ENCODE data around the gene BAIAP2L2. TPM values are rescaled to one million over a fixed set of nuclear protein-coding genes. Genes with fewer than 3 reads are reported as not detected.

BAIAP2L2 gene
- total RNA-seq, 1 donor from 2014 or later: 0.86 TPM

- DNase-seq (ENCODE audit: low spot score): no peak
- no peak overlapping the region for H2AFZ ChIP-seq (replicated peaks)
- Mint-ChIP-seq H3K27ac (no peak overlapping the region), H3K9me3 (no peaks in the 10 kb centered on the region), H3K4me3 (no peak overlapping the region), H3K27me3 (ENCODE audit: insufficient read depth, low read depth) (no peaks in the 10 kb centered on the region), H3K36me3 (peaks cover 4% of the 10 kb centered on the region), H3K4me1 (peaks cover 11% of the 10 kb centered on the region)
- H3K79me2 ChIP-seq (ENCODE audit: low read depth): no peaks in the 10 kb centered on the region
- no peak overlapping the region for H3K27ac ChIP-seq
- no peak overlapping the region for H3K4me2 ChIP-seq
- H3K9ac ChIP-seq: no peak overlapping the region
- H3K36me3 ChIP-seq: no peaks in the 10 kb centered on the region
- no peak for TF ChIP-seq EZH2 (IDR thresholded peaks at IDR 0.05)
- no peak for TF ChIP-seq CTCF (IDR thresholded peaks at IDR 0.05)
- no peak for TF ChIP-seq EZH2phosphoT487 (IDR thresholded peaks at IDR 0.05)
- no peaks in the 10 kb centered on the region for H3K27me3 ChIP-seq
- H3K4me3 ChIP-seq: no peak overlapping the region
- no peaks in the 10 kb centered on the region for H4K20me1 ChIP-seq (ENCODE audit: low read depth)
- H3K9me3 ChIP-seq (ENCODE audit: low read depth): no peaks in the 10 kb centered on the region
- H3F3A ChIP-seq (ENCODE audit: low read depth): peaks cover 3% of the 10 kb centered on the region
- no peaks in the 10 kb centered on the region for H3K4me1 ChIP-seq
Measured at GRCh38 chr22:38144025-38144405, 33.5 kb upstream of the BAIAP2L2 start.

DNA sequence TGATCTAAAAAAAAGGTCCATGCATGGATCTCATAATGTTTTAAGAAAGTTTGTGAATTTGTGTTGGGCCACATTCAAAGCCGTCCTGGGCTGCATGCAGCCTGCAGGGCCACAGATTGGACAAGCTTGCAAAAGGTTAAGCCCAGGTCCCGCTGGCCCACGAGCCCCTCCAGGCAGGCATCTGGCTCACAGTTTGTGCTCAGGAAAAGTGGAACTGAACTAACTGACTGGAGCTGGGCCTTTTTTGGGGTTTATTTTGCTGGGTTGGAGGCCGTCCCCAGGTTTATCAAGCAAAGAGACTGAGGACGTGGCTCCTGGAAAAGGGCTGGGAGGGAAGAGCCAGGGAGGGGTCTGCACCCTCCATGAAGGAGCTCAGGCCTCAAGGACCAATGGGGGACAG is 32.1 kb upstream of the BAIAP2L2 start:
- H3K27ac ChIP-seq: no peak overlapping the region
- TF ChIP-seq EZH2phosphoT487 (IDR thresholded peaks at IDR 0.05) (no peak), EZH2 (IDR thresholded peaks at IDR 0.05) (no peak), CTCF (IDR thresholded peaks at IDR 0.05) (no peak)
- Mint-ChIP-seq H3K27me3 (ENCODE audit: insufficient read depth, low read depth) (no peaks in the 10 kb centered on the region), H3K4me3 (no peak overlapping the region), H3K9me3 (no peaks in the 10 kb centered on the region), H3K27ac (no peak overlapping the region), H3K36me3 (peaks cover 8% of the 10 kb centered on the region), H3K4me1 (peaks cover 4% of the 10 kb centered on the region)
- no peaks in the 10 kb centered on the region for H3K4me1 ChIP-seq
- H3K9ac ChIP-seq: no peak overlapping the region
- H3K4me3 ChIP-seq: no peak overlapping the region
- no peak overlapping the region for H3K4me2 ChIP-seq
- no peaks in the 10 kb centered on the region for H3K36me3 ChIP-seq
- H2AFZ ChIP-seq (replicated peaks): no peak overlapping the region
- H3K9me3 ChIP-seq (ENCODE audit: low read depth): no peaks in the 10 kb centered on the region
- H3K27me3 ChIP-seq: no peaks in the 10 kb centered on the region
- H3K79me2 ChIP-seq (ENCODE audit: low read depth): no peaks in the 10 kb centered on the region
- no peak for DNase-seq (ENCODE audit: low spot score)
- H3F3A ChIP-seq (ENCODE audit: low read depth): no peaks in the 10 kb centered on the region
- no peaks in the 10 kb centered on the region for H4K20me1 ChIP-seq (ENCODE audit: low read depth)

DNA sequence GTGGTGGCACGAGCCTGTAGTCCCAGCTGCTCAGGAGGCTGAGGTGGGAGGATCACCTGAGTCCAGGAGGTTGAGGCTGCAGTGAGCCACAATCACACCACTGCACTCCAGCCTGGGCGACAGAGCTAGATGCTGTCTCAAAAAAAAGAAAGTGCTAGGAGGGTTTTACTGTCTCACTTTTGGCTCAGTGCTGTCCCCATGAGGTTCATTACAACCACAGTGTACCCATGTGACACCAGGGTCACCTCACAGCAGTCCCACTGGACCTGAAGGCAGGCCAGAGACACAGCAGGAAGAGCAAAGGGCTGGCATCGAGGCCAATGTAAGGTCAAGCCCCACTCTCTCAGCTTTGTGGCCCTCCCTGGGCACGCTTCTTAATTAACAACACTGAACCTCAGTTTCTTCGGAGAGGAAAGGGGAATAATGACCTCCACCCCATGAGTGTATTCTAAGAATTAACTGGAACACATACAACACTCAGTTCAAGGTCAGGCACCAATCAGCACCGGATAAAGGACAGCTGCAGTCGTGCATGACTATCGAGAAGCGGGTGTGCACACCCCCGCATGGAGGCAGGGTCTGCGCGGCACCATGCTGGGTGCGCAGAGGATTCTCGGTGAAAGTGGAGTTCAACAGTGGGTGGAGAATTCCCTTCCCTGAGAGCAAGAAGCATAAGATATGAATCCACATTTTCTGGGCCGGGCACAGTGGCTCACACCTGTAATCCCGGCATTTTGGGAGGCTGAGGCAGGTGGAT is 30.9 kb upstream of the BAIAP2L2 start:
- Histone ChIP-seq H3K79me2 (ENCODE audit: low read depth) (no peaks in the 10 kb centered on the region), H3F3A (ENCODE audit: low read depth) (no peaks in the 10 kb centered on the region), H3K9me3 (ENCODE audit: low read depth) (no peaks in the 10 kb centered on the region), H2AFZ (replicated peaks) (no peak overlapping the region), H3K4me2 (no peak overlapping the region), H3K9ac (no peak overlapping the region), H3K27ac (no peak overlapping the region), H3K4me3 (no peak overlapping the region), H3K36me3 (no peaks in the 10 kb centered on the region), H3K27me3 (no peaks in the 10 kb centered on the region), H4K20me1 (ENCODE audit: low read depth) (no peaks in the 10 kb centered on the region), H3K4me1 (no peaks in the 10 kb centered on the region)
- Mint-ChIP-seq H3K27me3 (ENCODE audit: insufficient read depth, low read depth) (no peaks in the 10 kb centered on the region), H3K4me3 (no peak overlapping the region), H3K27ac (no peak overlapping the region), H3K9me3 (no peaks in the 10 kb centered on the region), H3K4me1 (peaks cover 4% of the 10 kb centered on the region), H3K36me3 (peaks cover 8% of the 10 kb centered on the region)
- no peak for DNase-seq (ENCODE audit: low spot score)
- no peak for TF ChIP-seq EZH2 (IDR thresholded peaks at IDR 0.05)
- TF ChIP-seq EZH2phosphoT487 (IDR thresholded peaks at IDR 0.05): no peak
- no peak for TF ChIP-seq CTCF (IDR thresholded peaks at IDR 0.05)

All from neural progenitor cell (in vitro differentiated cells).